NCI-H2196 (cell line): ENCODE results near the gene ORC2.
A peak's percentile ranks its signal among the peaks of the same experiment; 100 is the strongest.
"Not testable (repeated sequence)": the region's sequence is repeated elsewhere in the genome, so short reads cannot be mapped to it uniquely, and the experiment has no call there.

Source experiments
- DNase-seq: peaks from one replicate; lab custom pipeline; 2025; ENCODE audit not compliant: unreplicated experiment; lab: John Stamatoyannopoulos, UW

ORC2 gene

DNA sequence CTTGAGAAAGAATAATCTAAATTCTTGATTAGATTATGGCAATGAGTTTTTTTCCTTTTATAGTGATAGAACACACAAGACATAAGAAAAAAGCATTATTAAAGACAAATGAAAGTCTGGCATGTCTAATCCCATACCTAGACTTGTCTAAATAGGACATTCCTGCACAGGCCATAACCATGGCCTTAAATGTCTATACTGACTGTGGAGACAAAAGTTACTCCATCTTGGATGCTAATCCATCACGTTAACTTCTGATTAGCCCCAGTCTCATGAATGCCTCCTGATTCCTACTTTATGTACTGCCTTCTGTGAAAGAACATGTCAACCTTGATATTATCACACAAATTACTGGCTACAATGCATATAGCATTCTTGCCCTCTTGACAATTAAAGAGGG, 23.6 kb downstream of the ORC2 start:
- no peak for DNase-seq

DNA sequence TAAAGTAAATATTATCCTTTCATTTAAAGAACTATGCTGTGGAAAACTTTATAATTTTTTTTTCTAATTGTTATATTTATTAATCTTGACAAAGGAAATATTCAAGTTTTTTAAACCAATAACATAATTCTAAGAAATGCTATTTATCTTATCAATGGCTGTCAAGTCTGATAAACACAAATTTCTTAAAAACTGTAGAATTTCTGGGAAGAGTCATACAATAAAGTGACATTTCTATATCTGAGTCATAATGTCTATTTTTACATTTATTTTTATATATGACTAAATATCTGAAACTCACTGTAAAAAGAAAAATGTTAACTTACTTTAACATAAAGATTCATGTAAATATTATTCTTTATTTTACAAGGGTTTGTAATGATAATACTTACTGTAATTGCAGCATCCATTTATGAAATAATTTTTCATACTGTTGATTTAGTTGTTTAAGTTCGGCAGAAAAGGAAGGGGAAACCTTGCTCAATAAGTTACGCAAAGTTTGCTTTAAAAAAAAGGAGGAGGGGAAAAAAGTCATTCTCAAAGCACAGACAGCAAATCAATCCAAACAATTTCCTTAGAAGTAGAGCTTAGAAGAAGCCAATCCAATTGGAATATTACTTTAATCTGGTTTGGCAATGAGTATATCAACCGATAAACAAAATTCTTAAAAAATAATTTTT, 32.4 kb downstream of the ORC2 start:
- no peak for DNase-seq

DNA sequence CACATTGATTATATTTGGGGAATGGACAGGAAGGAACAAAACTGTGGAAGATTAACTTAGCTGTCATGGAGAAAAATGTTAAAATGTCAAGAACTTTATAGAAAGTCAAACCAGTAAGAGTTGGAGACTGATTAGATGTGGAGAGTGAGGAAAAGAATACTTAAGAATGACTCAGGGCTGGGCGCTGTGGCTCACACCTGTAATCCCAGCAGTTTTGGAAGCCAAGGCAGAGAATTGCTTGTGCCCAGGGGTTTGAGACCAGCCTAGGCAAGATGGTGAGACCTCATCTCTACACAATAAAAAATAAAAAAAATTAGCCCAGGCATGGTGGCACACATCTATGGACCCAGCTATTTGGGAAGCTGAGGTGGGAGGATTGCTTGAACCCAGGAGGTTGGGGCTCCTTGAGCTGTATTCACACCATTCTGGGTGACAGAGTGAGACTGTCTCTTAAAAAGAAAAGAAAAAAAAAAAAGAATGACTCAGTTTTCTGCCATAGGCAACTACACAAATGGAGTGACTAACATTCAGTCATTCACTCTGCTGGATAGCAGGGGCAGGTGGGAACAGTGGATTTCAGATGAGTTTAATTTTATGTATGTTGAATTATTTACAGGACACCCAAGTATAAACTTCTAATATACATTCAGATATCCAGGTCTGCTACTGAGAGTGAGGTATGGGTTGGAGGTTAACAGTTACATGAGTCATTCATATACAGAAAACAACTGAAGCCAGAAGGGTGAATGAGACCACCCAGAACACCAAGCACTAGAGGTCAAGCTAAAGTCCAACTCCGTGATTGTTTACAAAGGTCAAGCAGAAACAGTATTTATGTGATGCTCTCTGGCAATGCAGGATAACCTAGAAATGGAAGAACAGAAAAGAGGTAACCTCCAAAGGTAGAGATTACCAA, 33.9 kb downstream of the ORC2 start:
- DNase-seq, result no peak

DNA sequence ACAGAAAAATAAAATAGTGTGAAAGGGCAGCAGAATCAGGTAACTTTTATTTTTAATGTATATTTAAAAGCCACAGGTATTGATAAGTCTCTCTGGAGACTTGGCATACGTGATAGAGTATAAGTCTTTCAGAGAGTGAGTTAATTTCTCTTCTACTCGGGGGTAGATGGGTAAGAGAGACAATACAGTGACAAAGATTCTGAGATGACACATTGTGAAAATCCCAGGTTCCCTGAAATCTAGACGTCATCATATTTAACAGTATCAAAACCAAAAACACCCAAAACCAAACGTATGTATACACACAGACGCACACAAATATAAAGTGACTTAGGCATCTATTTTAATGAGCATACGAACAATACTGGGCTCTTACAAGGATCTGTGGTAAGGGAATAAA, 41.0 kb downstream of the ORC2 start:
- no peak for DNase-seq

DNA sequence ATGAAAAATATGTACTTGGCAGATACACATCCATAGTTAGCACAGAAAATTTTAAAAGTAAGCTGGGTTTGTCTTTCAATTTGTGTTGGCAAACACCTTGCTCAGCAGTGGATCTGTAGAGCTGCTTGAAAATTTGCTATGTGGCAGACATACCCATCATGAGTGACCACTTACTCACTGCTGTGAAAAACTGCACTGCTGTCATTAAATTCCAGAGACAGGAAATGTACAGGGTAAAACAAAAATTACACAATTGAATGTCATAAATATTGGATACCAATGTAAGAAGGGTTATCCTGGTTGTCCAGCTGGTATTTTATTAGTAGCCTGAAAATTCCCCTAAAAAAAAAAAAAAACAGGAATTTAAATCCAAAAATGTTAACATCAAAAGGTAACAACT, 49.8 kb downstream of the ORC2 start:
- DNase-seq, result no peak

DNA sequence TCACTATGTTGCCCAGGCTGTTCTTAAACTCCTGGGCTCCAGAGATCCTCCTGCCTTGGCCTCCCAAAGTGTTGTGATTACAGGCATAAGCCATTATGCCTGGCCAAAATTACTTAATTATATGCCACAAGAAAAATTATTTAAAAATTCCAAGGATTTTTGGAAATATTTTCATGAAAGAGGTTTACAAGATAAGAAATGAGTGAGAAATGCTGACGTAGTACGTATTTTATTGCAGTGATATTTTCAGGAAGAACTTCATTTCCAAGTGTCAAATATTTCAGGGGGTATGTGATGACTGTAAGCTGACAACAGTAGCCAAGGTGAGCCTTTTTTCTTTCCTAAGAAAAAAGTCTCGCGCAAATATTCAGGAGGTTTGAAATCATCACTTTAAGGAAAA, 53.5 kb downstream of the ORC2 start:
- no peak for DNase-seq

DNA sequence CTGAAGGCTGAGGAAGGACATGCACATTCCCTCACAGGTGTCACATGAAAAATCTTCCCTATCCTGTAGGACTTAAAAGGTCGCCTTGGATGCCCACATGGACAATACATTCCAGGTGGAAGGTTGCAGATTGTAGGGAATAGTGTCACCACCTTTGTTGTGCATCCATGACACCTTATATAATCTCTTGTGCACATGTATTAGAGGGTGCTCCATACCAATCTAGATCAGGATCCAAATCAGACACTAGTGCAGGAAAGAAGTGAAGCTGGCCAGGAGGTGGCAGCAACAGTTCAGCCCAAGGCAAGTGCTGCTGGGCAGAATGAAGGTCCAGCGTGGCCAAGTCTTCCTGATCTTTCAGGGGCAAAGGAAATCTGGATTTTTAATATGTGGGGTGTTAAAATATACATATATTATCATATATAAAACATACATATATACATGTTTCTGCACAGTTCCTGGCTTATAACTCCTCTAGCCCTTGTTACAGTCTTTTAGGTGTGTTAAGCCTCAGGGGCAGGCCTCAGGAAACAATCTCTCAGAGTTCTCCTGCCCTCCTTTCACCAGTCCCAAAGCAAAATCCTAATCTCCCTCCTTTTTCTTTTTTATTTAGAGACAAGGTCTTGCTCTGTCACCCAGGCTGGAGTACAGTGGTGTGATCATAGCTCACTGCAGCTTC, 57.7 kb downstream of the ORC2 start:
- peak; percentile 75 for DNase-seq

DNA sequence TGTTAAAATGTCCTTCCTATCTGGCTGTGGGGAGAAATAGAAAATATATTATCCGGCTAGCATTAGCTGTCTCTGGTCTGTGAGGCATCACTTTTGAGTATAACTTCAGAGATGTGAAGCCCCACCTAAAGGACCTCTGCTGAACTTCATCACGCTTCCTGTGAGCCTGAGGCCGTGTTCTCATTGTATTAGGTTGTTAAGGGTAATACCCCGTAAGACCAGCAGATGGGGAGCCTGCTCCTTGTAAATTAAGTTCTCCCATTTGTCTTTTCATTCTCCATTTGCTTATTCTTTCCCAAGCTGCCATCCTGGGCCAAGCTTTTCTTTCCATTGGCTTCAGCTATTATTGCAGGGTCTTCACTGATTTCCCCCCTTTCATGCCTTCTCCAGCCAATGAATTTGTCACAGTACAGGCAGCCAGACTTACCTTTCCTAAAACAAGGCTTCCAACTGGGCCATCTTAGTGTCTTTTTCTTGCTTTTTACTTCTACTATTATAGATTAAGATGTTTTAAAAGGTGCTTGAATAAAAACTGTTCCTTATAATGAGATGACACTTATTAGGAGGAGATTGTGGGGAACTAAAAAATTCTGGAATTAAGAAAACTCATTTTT, 61.9 kb downstream of the ORC2 start:
- DNase-seq, result peak; percentile 83

DNA sequence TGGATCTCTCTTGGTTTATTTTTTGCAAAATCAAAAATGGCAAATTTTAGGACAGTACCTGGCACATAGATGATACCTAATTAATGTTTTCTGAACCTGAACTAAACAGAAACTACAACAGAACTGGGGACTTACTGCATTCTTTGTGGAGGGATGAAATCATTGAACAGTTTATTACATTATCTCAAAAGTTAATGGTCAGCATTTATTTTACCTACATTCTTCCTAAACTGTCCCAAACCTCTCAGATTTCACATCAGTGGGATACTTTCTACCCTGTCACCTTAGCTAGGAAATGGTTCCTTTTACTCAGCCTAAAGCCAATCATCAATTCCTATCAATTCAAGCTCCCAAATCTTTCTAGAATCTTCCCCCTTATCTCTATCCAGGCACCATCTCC, 64.0 kb downstream of the ORC2 start:
- no peak for DNase-seq

DNA sequence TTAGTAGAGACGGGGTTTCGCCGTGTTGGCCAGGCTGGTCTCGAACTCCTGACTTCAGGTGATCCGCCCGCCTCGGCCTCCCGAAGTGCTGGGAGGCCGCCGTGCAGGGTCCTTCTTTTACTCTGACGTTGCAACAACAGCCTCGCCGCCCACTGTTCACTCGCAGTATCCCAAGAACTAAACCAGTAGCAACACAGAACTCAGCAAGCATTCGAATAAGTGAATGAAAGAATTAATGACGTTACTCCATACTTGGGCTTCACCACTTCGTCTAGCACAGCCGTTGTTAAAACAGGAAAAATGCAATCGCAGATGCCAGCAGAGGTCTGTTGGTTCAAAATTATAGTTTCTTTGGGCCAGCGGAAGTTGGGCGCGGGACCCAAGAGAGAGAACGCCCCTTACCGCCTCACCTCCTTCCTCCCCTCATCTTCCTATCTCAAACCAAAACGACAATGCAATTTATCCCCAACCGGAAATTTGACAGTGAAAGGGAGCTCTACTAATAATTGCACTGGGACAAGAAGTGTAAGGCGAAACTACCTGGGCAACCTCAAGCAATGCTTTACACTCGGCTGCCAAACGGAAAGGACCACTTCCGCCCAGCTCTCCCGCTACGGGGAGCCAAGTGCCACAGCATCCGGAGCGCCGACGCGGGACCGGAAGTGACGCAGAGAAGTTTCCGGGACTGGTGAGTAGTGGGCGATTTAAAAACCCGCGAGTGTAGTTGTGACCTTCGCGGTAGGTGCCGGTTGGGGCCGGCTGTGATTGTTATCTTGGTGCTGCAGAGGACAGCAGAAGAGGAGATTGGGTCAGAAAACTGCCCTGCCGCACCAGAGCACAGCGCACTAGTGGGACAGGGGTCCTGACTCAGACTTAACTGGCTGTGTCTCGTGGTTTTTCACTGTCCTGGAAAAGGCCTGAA, 74.5 kb downstream of the ORC2 start, which contains the start of the genes NIF3L1 and PPIL3:
Gene NIF3L1 (plus strand): TSS at position 668 of the 922 bp plus-strand sequence. CDS start 2,573 bp downstream, outside the sequence.
Gene PPIL3 (minus strand): TSS at position 374 of the 922 bp plus-strand sequence. CDS start 1,462 bp downstream, outside the sequence.
- DNase-seq, result peak; percentile 97

DNA sequence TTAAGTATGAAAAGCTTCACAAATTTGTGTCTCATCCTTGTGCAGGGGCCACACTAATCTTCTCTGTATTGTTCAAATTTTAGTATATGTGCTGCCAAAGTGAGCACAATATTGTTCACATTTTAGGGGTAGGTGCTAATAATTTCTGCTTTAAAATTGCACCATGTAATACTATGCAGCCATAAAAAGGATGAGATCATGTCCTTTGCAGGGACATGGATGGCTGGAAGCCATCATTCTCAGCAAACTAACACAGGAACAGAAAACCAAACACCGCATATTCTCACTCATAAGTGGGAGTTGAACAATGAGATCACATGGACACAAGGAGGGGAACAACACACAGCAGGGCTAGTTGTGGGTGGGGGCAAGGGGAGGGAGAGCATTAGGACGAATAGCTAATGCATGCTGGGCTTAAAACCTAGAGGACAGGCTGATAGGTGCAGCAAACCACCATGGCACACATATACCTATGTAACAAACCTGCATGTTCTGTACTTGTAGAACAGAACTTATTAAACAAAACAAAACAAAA, 81.7 kb downstream of the ORC2 start:
- DNase-seq, result not testable (repeated sequence)

DNA sequence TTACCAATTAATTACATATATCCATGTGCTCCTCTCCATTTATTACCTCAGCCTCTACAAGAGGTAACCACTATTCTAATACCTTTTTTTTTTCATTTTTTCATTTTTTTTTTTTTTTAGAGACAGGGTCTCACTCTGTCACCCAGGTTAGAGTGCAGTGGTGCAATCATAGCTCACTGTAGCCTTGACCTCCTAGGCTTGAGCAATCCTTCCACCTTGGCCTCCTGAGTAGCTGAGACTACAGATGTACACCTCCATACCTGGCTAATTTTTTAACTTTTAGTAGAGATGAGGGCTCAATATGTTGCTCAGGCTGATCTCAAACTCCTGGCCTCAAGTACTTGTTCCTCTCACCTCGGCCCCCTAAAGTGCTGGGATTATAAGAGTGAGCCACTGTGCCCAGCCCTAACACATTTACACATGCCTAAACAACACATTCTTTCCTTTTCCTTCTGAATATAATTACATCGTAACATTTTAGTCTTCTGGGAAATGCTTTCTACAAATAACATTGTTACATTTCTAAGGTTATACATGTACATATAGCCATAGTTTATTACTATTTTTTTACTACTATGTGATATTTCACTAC, 85.1 kb downstream of the ORC2 start:
- DNase-seq, result no peak

DNA sequence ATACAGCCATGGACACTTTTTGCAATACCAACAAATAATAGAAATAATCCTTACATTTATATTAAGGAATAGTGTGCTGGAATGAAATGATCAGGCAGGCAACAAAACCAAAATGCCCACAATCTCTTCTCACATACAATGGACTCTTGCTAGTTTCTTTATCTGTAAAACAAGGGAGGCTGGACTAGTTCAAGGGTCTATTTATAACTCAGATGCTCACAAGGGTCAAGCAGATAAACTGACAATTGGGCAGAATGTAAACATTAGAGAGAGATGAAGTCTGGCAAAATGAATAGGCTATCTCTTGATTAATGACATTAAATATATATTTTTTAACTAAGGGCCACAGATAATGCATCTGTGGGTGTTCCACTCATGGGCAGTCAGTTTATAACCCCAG, 86.0 kb downstream of the ORC2 start:
- no peak for DNase-seq

DNA sequence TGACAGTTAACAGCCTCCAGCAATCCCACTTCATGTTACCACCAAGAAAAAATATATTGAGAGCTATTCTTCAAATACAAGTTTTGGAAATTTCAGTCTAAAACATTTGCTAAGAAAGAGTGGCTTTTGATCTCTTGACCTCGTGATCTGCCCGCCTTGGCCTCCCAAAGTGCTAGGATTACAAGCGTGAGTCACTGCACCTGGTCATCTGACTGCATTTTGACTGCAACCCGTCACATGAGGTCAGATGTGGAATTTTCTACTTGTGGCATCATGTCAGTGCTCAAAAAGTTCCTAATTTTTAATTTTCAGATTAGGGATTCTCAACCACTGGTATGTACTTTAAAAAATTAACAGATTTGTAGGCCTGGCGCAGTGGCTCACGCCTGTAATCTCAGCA, 89.9 kb downstream of the ORC2 start:
- DNase-seq, result no peak

DNA sequence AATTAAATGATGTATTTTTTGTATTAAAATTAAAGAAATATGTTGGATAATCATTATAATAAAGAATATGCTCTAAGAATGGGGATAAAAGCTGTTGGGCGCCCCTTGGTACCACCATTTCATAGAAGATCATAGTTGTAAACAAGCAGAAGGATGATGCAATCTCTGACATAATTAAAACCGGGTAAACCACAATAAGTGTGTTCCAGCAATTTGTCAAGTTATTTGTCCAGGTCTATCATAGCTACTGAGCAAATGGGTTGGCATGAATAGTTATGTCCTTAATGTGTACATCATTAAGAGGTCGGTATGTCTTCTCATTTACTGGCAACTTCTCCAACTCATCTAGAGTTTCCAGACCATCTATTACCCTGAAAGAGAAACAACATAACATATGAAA, 92.3 kb downstream of the ORC2 start:
- DNase-seq, result no peak

DNA sequence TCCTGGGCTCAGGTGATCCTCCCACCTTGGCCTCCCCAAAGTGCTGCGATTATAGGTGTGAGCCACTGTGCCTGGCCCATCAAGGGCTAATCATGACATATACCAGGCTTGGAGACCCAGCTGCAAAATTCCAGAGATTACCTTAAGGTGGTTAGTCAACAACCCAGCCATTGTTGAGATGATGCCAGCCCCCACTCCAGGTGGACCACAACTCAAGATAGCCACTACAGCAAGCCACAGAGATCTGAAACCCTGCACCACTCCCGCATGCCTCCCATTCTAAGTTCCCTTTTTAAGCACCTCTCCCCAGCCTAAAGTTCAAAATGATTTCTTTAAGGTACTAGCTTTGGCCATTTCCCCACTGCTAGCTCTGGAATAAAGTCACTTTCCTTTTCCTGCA, 94.4 kb downstream of the ORC2 start:
- no peak for DNase-seq

DNA sequence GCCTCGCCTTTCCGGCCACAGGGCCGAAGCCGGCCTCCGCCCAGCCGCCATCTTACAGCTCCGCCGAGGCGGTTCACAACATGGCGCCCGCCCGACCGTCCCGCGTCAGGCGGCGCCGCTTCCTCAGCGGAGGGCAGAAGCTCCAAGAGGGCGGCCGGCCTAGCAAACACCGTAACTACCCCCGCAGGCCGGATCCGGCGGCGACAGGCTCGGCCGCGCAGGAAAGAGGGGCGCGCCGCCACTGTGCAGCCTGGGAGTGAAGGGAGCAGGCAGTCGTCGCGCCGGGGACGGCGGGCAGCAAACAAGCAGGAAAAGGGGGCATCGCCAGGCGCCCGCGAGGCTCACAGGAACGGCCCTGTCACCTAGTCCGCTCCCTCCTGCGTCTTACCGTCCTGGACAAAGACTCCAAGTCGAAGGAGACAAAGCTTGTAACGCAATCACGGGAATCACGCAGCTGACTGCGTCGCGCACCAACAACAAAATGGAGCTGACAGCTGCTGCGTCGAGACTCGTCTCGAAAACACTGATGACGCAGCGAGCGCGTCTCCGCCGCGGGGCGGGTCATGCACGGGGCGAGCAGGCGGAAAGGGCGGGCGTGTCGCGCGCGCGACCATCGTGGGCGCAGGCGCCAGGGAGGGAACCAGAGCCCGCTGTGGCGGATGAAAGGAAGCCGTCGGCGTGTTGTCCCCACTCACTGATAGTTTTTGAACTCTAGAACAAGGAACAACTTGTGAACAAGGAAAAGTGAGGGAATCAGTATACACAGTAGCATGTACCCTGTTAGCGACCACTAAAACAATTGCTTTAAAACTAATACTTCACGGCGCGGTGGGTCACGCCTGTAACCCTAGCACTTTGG, 99.1 kb downstream of the ORC2 start, which contains the start of gene CLK1:
Gene CLK1 (minus strand): TSS at position 483 of the 859 bp plus-strand sequence. CDS start 2,796 bp downstream, outside the sequence.
- DNase-seq, result peak; percentile 96

DNA sequence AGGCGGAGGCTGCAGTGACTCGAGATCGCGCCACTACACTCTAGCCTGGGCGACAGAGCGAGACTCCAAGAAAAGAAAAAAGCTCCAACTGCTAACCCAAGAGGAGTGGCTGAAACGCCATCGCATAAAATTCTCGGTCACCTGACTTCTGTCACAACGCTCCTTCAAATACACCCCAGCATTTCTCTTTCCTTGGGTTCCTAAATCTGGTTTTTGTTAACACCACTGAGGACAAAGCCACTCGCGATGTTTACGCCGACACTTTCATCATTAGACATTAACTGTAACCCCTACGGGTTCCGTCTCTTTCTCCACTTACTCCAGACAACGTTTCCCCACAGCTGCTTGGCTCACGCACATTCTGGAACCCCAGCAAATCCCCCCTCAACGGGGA, 99.7 kb downstream of the ORC2 start:
- DNase-seq, result no peak
